Astrocyte (in vitro differentiated cells and primary cell): ENCODE measurements around the gene SIRT2. TPM values are rescaled to one million over a fixed set of nuclear protein-coding genes. Genes with fewer than 3 reads are reported as not detected.
"Not testable (repeated sequence)": the region's sequence is repeated elsewhere in the genome, so short reads cannot be mapped to it uniquely, and the experiment has no call there.

Experiments
- DNase-seq: peaks from one replicate; pipeline ENCODE4 v3.0.0-alpha.2; 2010; ENCODE audit warnings: low read depth
- FAIRE-seq: peaks from 2 replicates; lab custom pipeline; 2011; peaks lifted over from hg19 to GRCh38; lab: Jason Lieb, UNC
- H2AFZ ChIP-seq: 2 replicates; pipeline ENCODE4 v1.6.0; 2012; ENCODE audit warnings: low read depth, low read length, inconsistent platforms
- H3K27ac ChIP-seq: 2 replicates; pipeline ENCODE4 v1.5.1; 2011; ENCODE audit warnings: low read depth, low read length, inconsistent platforms
- H3K27me3 ChIP-seq: 2 replicates; pipeline ENCODE4 v1.6.0; 2011; ENCODE audit warnings: low read length, inconsistent platforms; ENCODE audit not compliant: insufficient read depth
- H3K36me3 ChIP-seq: 2 replicates; pipeline ENCODE4 v1.5.1; 2011; ENCODE audit warnings: low read length, inconsistent platforms; ENCODE audit not compliant: insufficient read depth
- H3K4me1 ChIP-seq: 2 replicates; pipeline ENCODE4 v1.5.1; 2011; ENCODE audit warnings: low read length, inconsistent platforms; ENCODE audit not compliant: insufficient read depth
- H3K4me2 ChIP-seq: 2 replicates; pipeline ENCODE4 v1.6.0; 2012; ENCODE audit warnings: low read length, inconsistent platforms
- H3K4me3 ChIP-seq: 2 replicates; pipeline ENCODE4 v1.5.1; 2011; ENCODE audit warnings: low read depth, mild to moderate bottlenecking, low read length, inconsistent platforms; ENCODE audit not compliant: insufficient read depth
- H3K79me2 ChIP-seq: 2 replicates; pipeline ENCODE4 v1.6.0; 2012; ENCODE audit warnings: mild to moderate bottlenecking, low read length, inconsistent platforms; ENCODE audit not compliant: insufficient read depth
- H3K9ac ChIP-seq: 2 replicates; pipeline ENCODE4 v1.6.0; 2012; ENCODE audit warnings: mild to moderate bottlenecking, low read length, inconsistent platforms
- H3K9me3 ChIP-seq: 2 replicates; pipeline ENCODE4 v1.5.1; 2012; ENCODE audit warnings: low read depth, mild to moderate bottlenecking, low read length, inconsistent platforms; ENCODE audit not compliant: insufficient read depth
- H4K20me1 ChIP-seq: 2 replicates; pipeline ENCODE4 v1.6.0; 2012; ENCODE audit warnings: low read length, inconsistent platforms; ENCODE audit not compliant: insufficient read depth
- H3K27ac Mint-ChIP-seq: one replicate; pipeline ENCODE4 v1.8.0; 2021; ENCODE audit warnings: mild to moderate bottlenecking, mixed read lengths; ENCODE audit not compliant: unreplicated experiment
- H3K27me3 Mint-ChIP-seq: one replicate; pipeline ENCODE4 v1.8.0; 2021; ENCODE audit warnings: low read depth, mixed read lengths; ENCODE audit not compliant: unreplicated experiment
- H3K36me3 Mint-ChIP-seq: one replicate; pipeline ENCODE4 v1.8.0; 2021; ENCODE audit warnings: low read depth, mixed read lengths; ENCODE audit not compliant: unreplicated experiment
- H3K4me1 Mint-ChIP-seq: one replicate; pipeline ENCODE4 v1.8.0; 2021; ENCODE audit warnings: low read depth, mixed read lengths; ENCODE audit not compliant: unreplicated experiment
- H3K4me3 Mint-ChIP-seq: one replicate; pipeline ENCODE4 v1.8.0; 2021; ENCODE audit warnings: mild to moderate bottlenecking, moderate library complexity, mixed read lengths; ENCODE audit not compliant: unreplicated experiment
- H3K9me3 Mint-ChIP-seq: one replicate; pipeline ENCODE4 v1.8.0; 2021; ENCODE audit warnings: mild to moderate bottlenecking, mixed read lengths; ENCODE audit not compliant: unreplicated experiment
- EZH2 ChIP-seq: IDR thresholded peaks from 2 replicates; pipeline ENCODE4 v1.6.1; 2012; ENCODE audit warnings: mild to moderate bottlenecking, low read length, inconsistent platforms; ENCODE audit not compliant: insufficient read depth
- total RNA-seq: library from RNA; stranded (reverse); gene quantifications from 2 replicates; pipeline ENCODE4 v1.2.1, GENCODE V29; 2021
- TF ChIP-seq, protein P1 (sequence below): IDR thresholded peaks from 2 replicates; pipeline ENCODE4 v1.5.1; 2011; ENCODE audit warnings: low read depth, mild to moderate bottlenecking, inconsistent platforms, low read length, moderate library complexity; ENCODE audit not compliant: insufficient read depth

The SIRT2 gene
- total RNA-seq, 1 donor from 2014 or later = 35.7 TPM

DNA sequence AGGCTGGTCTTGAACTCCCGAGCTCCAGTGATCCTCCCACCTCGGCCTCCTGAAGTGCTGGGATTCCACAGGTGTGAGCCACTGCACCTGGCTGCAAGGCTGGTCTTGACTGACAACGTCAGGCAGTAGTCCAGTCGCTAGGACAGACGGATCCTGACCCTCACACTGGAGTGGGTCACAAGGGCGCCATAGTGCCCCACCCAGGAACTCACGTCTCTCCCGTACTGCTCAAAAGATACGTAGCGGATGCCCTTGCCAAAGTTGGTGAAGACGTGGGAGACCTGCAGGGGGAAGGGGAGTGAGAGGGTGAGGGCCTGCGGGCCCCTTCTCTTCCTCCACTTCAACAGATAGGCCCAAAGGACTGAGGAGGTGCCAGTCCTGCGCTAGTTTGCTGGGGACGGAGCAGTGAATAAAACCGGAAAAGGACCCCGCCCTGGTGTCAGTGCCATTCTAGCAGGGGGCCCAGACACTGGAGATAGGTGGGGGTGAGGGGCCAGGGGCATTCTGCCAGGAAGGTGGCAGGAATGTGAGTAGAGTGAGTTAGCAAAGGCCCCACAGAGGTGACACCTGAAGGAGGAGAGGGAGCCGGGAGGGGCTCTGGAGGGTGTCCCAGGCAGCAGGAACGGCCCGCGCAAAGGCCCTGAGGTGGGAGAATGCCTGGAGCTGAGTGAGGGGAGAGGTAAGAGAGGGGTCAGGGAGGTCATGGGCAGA lies 43.2 kb upstream of the SIRT2 start:
- H3K79me2 ChIP-seq = no peaks in the 10 kb centered on the region
- H3K4me1 ChIP-seq = no peaks in the 10 kb centered on the region
- H2AFZ ChIP-seq = no peak overlapping the region
- H3K27me3 Mint-ChIP-seq = peaks cover 2% of the 10 kb centered on the region
- no peak overlapping the region for H3K9ac ChIP-seq
- H3K4me3 Mint-ChIP-seq = no peak overlapping the region
- no peaks in the 10 kb centered on the region for H4K20me1 ChIP-seq
- H3K27me3 ChIP-seq = no peaks in the 10 kb centered on the region
- H3K36me3 Mint-ChIP-seq = peaks cover 14% of the 10 kb centered on the region
- no peak overlapping the region for H3K4me2 ChIP-seq
- FAIRE-seq (no peak), DNase-seq (no peak)
- no peaks in the 10 kb centered on the region for H3K9me3 ChIP-seq
- no peak overlapping the region for H3K27ac ChIP-seq
- peaks cover 7% of the 10 kb centered on the region for H3K9me3 Mint-ChIP-seq
- no peak overlapping the region for H3K27ac Mint-ChIP-seq
- H3K4me3 ChIP-seq = no peak overlapping the region
- H3K36me3 ChIP-seq = no peaks in the 10 kb centered on the region
- TF ChIP-seq, protein P1, sequence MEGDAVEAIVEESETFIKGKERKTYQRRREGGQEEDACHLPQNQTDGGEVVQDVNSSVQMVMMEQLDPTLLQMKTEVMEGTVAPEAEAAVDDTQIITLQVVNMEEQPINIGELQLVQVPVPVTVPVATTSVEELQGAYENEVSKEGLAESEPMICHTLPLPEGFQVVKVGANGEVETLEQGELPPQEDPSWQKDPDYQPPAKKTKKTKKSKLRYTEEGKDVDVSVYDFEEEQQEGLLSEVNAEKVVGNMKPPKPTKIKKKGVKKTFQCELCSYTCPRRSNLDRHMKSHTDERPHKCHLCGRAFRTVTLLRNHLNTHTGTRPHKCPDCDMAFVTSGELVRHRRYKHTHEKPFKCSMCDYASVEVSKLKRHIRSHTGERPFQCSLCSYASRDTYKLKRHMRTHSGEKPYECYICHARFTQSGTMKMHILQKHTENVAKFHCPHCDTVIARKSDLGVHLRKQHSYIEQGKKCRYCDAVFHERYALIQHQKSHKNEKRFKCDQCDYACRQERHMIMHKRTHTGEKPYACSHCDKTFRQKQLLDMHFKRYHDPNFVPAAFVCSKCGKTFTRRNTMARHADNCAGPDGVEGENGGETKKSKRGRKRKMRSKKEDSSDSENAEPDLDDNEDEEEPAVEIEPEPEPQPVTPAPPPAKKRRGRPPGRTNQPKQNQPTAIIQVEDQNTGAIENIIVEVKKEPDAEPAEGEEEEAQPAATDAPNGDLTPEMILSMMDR = no peak
- no peak for TF ChIP-seq EZH2
- peaks cover 2% of the 10 kb centered on the region for H3K4me1 Mint-ChIP-seq

DNA sequence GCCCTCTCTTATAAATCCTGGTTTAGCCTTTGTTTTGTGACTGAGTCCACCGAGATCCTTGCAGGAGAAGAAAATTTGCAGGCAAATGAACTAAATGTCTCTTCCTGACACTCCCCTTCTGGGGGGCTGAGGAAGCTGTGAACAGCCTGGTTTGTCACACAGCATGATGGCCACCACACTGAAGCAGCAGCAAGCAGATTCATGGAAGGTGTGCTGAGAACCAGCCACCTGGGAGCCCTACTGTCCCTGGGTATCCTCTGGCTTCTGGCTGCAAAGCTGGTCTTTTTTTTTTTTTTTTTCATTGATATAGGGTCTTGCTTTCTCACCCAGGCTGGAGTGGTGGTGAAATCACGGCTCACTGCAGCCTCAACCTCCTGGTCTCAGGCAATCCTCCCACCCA lies 42.6 kb upstream of the SIRT2 start:
- no peak for DNase-seq
- H3K4me3 Mint-ChIP-seq = no peak overlapping the region
- no peak for FAIRE-seq
- Histone ChIP-seq H3K27ac (no peak overlapping the region), H3K36me3 (no peaks in the 10 kb centered on the region), H3K9me3 (no peaks in the 10 kb centered on the region), H3K27me3 (no peaks in the 10 kb centered on the region), H4K20me1 (no peaks in the 10 kb centered on the region), H3K79me2 (no peaks in the 10 kb centered on the region), H2AFZ (no peak overlapping the region), H3K4me1 (no peaks in the 10 kb centered on the region), H3K4me3 (no peak overlapping the region), H3K9ac (no peak overlapping the region), H3K4me2 (no peak overlapping the region)
- H3K27ac Mint-ChIP-seq = no peak overlapping the region
- TF ChIP-seq, protein P1 = no peak
- TF ChIP-seq EZH2 = no peak
- peaks cover 14% of the 10 kb centered on the region for H3K36me3 Mint-ChIP-seq
- peaks cover 2% of the 10 kb centered on the region for H3K4me1 Mint-ChIP-seq
- H3K27me3 Mint-ChIP-seq = peaks cover 2% of the 10 kb centered on the region
- peaks cover 7% of the 10 kb centered on the region for H3K9me3 Mint-ChIP-seq

DNA sequence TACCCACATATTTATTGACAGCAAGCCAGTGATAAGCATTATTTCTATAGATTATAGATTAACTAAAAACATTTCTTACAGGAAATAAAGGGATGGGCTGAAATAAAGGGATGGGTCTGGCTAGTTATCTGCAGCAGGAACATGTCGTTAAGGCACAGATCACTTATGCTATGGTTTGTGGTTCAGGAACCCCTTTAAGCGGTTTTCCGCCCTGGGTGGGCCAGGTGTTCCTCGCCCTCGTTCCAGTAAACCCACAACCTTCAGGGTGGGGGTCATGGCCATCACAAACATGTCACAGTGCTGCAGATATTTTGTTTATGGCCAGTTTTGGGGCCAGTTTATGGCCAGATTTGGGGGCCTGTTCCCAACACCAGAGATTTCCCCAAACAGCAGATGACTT lies 42.0 kb upstream of the SIRT2 start:
- not testable (repeated sequence) for H3K4me1 ChIP-seq, H3K9ac ChIP-seq, H4K20me1 ChIP-seq, H2AFZ ChIP-seq, H3K27ac ChIP-seq, H3K27me3 ChIP-seq, H3K4me1 Mint-ChIP-seq, FAIRE-seq, H3K36me3 ChIP-seq, H3K27ac Mint-ChIP-seq, H3K4me3 Mint-ChIP-seq, H3K9me3 ChIP-seq, DNase-seq, H3K79me2 ChIP-seq, H3K27me3 Mint-ChIP-seq, H3K4me3 ChIP-seq, H3K4me2 ChIP-seq, H3K9me3 Mint-ChIP-seq
- H3K36me3 Mint-ChIP-seq = peaks cover 14% of the 10 kb centered on the region
